Subcutaneous abdominal adipose tissue (tissue), 5 donors: ENCODE measurements around the gene NTM.

Source experiments
- H3K27ac ChIP-seq: one replicate; pipeline ENCODE4 v1.7.0; 2013; ENCODE audit warnings: low read depth, mild to moderate bottlenecking, inconsistent platforms, low read length, moderate library complexity
- H3K27me3 ChIP-seq, 5 donors: one replicate each; pipeline ENCODE4 v1.7.0; 2013; ENCODE audit warnings: low read length in 5 of 5, inconsistent platforms in 1 of 5; ENCODE audit not compliant: control insufficient read depth in 5 of 5, insufficient read depth in 4 of 5
- H3K36me3 ChIP-seq, 5 donors: one replicate each; pipeline ENCODE4 v1.7.0; 2013; ENCODE audit warnings: low read length in 5 of 5; ENCODE audit not compliant: control insufficient read depth in 5 of 5, insufficient read depth in 5 of 5
- H3K4me1 ChIP-seq, 5 donors: one replicate each; pipeline ENCODE4 v1.7.0; 2013; ENCODE audit warnings: low read length in 5 of 5, mild to moderate bottlenecking in 3 of 5, moderate library complexity in 1 of 5; ENCODE audit not compliant: control insufficient read depth in 5 of 5, insufficient read depth in 5 of 5
- H3K4me3 ChIP-seq, 5 donors: one replicate each; pipeline ENCODE4 v1.7.0; 2013; ENCODE audit warnings: low read length in 5 of 5, low read depth in 1 of 5
- H3K9ac ChIP-seq, 5 donors: one replicate each; pipeline ENCODE4 v1.7.0; 2013; ENCODE audit warnings: low read length in 5 of 5, mild to moderate bottlenecking in 4 of 5, moderate library complexity in 3 of 5
- H3K9me3 ChIP-seq, 5 donors: one replicate each; pipeline ENCODE4 v1.7.0; 2013; ENCODE audit warnings: low read length in 5 of 5; ENCODE audit not compliant: control insufficient read depth in 5 of 5
- donor health status: healthy.
- donor health status: healthy.
- donor health status: healthy.
- donor health status: healthy.
- donor health status: healthy.

NTM gene

DNA sequence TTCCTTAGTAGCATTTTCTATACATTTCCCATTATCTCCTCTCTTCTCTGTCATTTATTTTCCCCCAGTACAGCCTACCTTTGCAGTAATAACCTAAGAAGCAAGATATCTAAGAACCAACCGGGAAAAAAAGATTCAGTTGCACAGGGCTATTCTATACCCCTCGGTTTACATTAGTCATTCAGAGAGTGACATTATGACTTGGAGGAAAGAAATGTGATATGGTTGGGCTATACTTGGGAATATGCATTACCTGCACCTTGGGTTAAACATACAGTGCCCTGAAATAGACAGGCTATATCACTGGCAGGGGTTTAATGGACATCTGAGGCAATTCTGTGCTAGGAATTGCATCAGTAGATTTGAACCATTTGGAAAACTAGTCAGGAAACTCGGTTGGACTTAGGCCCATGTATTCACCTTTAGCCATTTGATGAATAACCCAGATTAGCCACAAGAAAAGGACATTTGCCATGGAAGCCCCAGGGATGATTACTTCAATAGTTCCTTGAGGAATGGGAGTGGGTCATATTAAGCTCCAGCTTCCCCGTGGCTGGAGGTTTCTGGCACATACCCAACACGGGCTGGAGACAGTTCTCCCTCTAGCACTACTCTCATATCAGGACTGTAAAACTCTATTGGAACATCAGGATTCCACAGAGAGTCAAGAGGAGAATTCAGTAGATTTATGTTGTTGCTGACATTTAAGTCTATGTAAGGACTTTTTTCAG, 973.2 kb downstream of the NTM start:
- Histone ChIP-seq H3K9me3 (no peaks in the 10 kb centered on the region), H3K27me3 (peaks cover 0 to 12% (median 4%) of the 10 kb centered on the region in 5 donors), H3K36me3 (no peaks in the 10 kb centered on the region), H3K27ac (no peak overlapping the region), H3K4me3 (no peak overlapping the region), H3K4me1 (peaks cover 0 to 3% (median 0%) of the 10 kb centered on the region in 5 donors), H3K9ac (no peak overlapping the region)

DNA sequence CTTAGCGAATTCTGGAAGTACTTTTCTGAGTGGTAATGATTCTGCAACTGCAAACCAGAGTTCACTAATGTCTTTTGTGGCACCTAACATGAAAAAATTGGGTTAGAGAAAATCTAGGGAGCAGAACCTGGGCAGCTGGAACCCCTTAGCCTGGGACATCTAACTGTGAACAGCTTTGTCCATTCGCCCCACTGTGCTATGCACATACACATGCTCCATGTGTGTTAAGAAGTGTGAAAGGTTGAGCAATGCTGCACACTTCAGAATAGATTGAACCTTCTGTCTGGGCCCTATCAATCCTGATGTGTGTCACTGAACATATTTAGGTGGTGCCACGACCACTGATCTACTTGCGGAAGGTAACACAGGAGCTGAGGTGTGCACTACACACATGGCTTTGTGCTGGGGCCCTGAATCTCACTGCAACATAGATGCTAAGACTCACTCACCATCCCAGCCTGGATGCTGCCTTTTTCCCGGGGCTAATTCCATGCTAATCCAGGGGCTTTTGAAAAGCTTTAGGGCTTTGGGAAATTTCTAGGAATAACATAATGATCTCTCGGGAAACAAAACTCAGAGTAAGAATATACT, 976.2 kb downstream of the NTM start:
- H3K27me3 ChIP-seq, result peaks cover 0 to 13% (median 4%) of the 10 kb centered on the region in 5 donors
- H3K36me3 ChIP-seq, result no peaks in the 10 kb centered on the region
- H3K27ac ChIP-seq, result no peak overlapping the region
- no peak overlapping the region for H3K4me3 ChIP-seq
- no peak overlapping the region for H3K9ac ChIP-seq
- H3K4me1 ChIP-seq, result peaks cover 0 to 3% (median 0%) of the 10 kb centered on the region in 5 donors
- no peaks in the 10 kb centered on the region for H3K9me3 ChIP-seq

DNA sequence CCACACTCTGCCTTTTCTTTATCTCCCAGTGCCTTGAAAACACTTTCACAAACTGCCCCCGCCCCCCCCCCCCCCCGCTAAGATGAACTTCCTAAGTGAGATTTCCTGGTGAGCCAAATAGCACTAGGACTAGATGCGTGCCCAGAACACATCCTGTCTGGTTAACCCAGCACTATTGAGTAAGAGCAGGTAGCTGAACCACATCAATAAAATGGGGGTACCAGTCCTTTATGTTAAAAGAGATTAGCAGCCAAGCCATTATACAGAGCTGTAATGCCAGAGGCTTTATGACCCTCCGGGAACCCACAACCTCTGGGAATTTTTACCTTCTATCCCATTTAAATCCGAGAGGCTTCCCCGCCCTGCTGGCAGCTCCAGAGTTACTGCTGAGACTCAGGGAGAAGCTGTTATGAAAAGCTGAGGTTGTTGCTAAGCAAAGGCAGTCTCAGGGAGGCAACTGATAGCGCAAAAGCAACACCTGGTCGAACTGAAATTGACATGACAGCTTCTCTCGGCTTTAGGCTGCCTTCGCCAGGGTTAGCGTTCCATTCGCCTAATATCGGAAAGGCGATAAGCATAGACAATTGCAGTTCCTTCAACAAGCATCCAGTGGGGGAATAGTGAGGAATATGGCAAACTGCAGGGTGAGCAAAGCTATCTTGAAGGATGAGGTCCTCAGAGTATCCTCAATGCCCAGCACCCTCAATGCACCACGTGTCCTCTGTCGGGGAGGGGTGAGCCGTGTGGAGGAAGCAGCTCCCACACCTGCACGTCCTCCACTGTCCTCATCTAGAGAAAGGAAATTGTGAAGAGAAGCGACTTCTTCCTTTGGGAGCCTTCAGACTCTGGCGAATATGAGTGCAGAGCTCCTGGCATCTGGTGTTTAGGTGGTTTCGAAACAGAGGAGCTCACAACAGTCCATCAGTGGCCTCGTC, 977.0 kb downstream of the NTM start:
- peaks cover 0 to 13% (median 4%) of the 10 kb centered on the region in 5 donors for H3K27me3 ChIP-seq
- H3K36me3 ChIP-seq, result no peaks in the 10 kb centered on the region
- no peaks in the 10 kb centered on the region for H3K9me3 ChIP-seq
- H3K27ac ChIP-seq, result no peak overlapping the region
- no peak overlapping the region for H3K9ac ChIP-seq
- no peak overlapping the region for H3K4me3 ChIP-seq
- peaks cover 0 to 3% (median 0%) of the 10 kb centered on the region in 5 donors for H3K4me1 ChIP-seq

DNA sequence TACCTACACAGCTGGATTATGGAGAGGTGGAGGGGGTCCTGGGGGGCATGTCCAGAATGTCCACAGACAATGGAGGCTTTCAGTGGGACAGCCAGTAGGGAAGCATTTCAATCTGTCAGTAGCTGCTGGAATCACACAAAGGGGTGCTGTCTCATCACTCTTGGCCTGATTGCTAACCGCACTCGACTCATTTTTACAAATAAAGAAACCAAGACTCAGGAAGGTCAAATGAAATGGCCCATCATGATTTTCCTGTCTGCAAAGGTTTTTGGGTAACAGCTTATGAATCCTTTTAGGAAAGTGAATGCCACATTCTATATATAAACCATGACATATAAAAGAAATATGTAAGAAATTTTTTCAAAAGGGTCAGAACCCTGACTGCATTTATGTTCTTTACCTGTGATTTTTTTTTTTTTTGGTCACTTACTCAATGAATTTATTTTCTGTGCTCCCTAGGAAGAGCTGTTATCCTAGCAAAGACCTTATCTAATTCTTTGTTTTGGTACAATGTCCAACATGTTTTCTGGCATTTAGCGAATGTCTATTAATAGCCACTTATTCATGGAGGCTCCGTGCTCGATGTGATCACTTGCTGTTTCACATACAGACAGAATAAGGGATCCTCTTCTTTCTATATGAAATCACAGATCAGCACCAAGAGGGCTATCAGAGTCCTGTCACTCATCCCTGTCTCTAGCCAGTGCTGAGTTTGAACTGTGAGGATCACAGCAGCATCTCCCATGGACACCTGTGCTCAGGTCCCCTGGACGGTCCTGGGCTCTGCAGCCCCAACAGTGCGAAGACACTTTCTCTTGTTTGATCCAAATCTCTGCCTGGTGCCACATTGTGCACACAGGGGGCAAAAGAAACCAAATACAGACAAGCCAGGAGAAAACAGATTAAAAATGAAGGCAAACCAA, 979.7 kb downstream of the NTM start:
- Histone ChIP-seq H3K36me3 (no peaks in the 10 kb centered on the region), H3K4me1 (no peaks in the 10 kb centered on the region), H3K27me3 (peaks cover 0 to 13% (median 4%) of the 10 kb centered on the region in 5 donors), H3K9ac (no peak overlapping the region), H3K9me3 (no peaks in the 10 kb centered on the region), H3K27ac (no peak overlapping the region), H3K4me3 (no peak overlapping the region)

DNA sequence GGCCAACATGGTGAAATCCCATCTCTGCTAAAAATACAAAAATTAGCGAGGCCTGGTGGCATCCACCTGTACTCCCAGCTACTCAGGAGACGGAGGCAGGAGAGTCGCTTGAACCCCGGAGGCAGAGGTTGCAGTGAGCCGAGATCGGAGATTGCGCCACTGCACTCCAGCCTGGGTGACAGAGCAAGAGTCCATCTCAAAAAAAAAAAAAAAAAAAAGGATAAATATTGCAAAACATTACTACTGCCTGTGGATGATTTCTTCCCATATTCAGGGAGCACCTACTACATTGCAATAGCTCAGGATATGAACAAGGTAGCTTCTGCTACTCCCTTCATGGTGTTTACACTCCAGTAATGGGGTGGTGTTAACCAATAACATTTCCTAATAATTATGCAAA, 980.6 kb downstream of the NTM start:
- Histone ChIP-seq H3K9me3 (no peaks in the 10 kb centered on the region), H3K4me1 (no peaks in the 10 kb centered on the region), H3K4me3 (no peak overlapping the region), H3K36me3 (no peaks in the 10 kb centered on the region), H3K9ac (no peak overlapping the region), H3K27ac (no peak overlapping the region), H3K27me3 (peaks cover 0 to 13% (median 4%) of the 10 kb centered on the region in 5 donors)

DNA sequence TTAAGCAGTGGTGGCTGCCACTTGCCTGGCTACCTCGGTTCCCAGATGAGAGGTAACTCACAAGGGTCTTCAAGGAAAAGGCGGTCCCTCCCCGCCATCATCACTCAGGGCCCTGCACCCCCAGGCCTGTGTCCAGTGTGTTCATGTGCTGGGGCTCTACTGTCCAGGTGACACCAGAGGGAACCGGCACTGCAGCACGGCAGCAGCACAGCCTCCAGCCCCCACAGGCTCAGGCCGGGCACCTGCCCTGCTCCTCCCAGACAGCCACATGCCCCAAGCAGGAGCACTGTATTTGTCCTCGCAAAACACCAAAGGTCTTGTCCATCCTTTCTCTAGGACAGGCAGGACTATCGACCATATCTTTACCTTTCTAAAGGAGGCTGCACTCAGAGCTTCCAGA, 982.1 kb downstream of the NTM start:
- peaks cover 0 to 10% (median 2%) of the 10 kb centered on the region in 5 donors for H3K27me3 ChIP-seq
- no peaks in the 10 kb centered on the region for H3K4me1 ChIP-seq
- H3K36me3 ChIP-seq, result no peaks in the 10 kb centered on the region
- H3K4me3 ChIP-seq, result no peak overlapping the region
- H3K9ac ChIP-seq, result no peak overlapping the region
- H3K27ac ChIP-seq, result no peak overlapping the region
- no peaks in the 10 kb centered on the region for H3K9me3 ChIP-seq

DNA sequence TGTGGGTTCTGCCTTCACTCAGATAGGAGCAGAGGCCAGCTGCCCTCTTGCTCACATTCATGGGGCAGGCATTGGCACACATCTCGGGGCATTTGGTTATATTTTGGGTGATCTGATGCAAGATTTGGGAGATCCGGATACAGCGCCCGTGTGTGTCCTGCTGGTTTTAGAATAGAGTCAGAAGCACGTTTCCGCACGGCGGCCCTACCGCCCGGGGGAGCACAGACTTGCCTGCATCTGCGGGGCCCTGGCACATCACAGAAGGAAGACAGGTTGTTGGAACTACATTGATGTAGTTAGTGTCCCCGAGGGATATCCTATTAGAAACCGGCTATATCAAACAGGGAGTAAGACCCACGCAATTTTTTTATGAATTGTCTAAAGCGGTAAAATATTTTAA, 982.8 kb downstream of the NTM start:
- Histone ChIP-seq H3K27ac (no peak overlapping the region), H3K4me1 (no peaks in the 10 kb centered on the region), H3K36me3 (no peaks in the 10 kb centered on the region), H3K9me3 (no peaks in the 10 kb centered on the region), H3K9ac (no peak overlapping the region), H3K4me3 (no peak overlapping the region), H3K27me3 (peaks cover 0 to 5% (median 0%) of the 10 kb centered on the region in 5 donors)

DNA sequence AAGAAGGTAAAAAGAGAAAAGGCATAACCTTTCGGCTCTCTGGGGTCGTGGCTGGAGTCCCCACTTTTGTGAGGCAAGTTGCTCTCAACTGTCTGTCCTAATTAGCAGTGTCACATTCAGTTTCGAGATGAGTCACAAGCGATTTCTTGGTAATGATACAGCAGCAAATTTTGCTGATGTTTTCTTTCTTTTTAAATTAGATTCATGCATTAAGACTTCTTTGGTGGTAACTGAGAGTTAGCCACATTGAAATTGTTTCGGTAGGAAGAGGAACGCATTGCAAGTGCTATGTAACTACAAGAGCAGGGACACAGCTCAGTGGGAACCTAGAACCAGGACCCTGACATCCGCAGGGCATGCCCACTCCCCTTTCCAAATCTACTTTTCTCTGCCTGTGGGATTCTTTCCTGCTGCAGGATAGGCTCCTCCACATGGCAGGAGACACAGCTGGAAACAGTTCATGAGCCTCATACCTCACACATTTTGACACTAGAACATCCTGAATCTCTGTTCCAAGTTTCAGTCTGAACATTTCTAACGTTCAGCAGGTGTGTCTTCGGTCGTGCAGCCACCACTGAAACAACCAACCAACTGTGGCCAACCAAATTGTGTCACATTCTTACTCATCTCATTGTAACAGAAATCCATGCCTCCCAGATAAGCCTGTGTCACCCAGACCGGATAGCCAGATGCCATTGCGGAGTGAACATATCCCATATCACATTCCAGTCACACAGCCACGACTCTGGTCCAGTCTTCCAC, 987.6 kb downstream of the NTM start:
- Histone ChIP-seq H3K36me3 (no peaks in the 10 kb centered on the region), H3K27ac (no peak overlapping the region)

DNA sequence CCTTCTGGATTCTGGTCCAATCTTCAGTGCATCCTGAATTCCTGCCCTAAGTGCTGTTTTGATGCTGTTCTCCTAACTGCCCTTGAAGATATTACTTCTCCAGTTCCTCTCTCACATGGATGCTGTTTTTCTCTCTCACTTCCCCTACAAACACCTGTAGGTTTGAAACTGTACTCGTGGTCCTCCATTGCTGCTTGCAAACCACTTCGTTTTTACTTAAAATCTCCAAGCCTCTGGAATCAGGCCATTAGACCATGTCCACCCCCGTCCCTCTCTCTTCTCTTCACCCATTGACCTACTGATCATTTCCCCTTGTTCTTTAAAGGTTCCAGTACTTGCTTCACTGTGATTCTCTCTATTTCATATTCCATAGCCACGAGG, 988.1 kb downstream of the NTM start:
- no peaks in the 10 kb centered on the region for H3K4me1 ChIP-seq
- no peak overlapping the region for H3K27ac ChIP-seq
- no peaks in the 10 kb centered on the region for H3K36me3 ChIP-seq
- H3K9me3 ChIP-seq, result no peaks in the 10 kb centered on the region
- no peak overlapping the region for H3K9ac ChIP-seq
- H3K4me3 ChIP-seq, result no peak overlapping the region
- no peaks in the 10 kb centered on the region for H3K27me3 ChIP-seq

More for the DNA sequence above, 987.6 kb downstream of the NTM start:
- no peaks in the 10 kb centered on the region for H3K4me1 ChIP-seq
- H3K4me3 ChIP-seq, result no peak overlapping the region
- H3K27me3 ChIP-seq, result no peaks in the 10 kb centered on the region
- no peak overlapping the region for H3K9ac ChIP-seq
- no peaks in the 10 kb centered on the region for H3K9me3 ChIP-seq
